Mesendoderm (in vitro differentiated cells): Measurements from ENCODE around the gene ACP4.
A peak's percentile ranks its signal among the peaks of the same experiment; 100 is the strongest.
"Not testable (repeated sequence)": the region's sequence is repeated elsewhere in the genome, so short reads cannot be mapped to it uniquely, and the experiment has no call there.

ENCODE experiments used
- DNase-seq: peaks from one replicate; pipeline ENCODE4 v3.0.0; 2013
- H2AK5ac ChIP-seq: 2 replicates; pipeline ENCODE4 v1.6.1; 2013; ENCODE audit warnings: low read length, inconsistent platforms
- H2BK120ac ChIP-seq: 2 replicates; pipeline ENCODE4 v1.6.1; 2013; ENCODE audit warnings: low read depth, mild to moderate bottlenecking, low read length, moderate library complexity, mixed read lengths
- H2BK15ac ChIP-seq: replicated peaks from 2 replicates; pipeline ENCODE4 v1.6.1; 2013; ENCODE audit warnings: low read depth, mild to moderate bottlenecking, moderate library complexity
- H2BK5ac ChIP-seq: 2 replicates; pipeline ENCODE4 v1.6.1; 2013; ENCODE audit warnings: low read length, inconsistent platforms
- H3K18ac ChIP-seq: 2 replicates; pipeline ENCODE4 v1.6.1; 2013; ENCODE audit warnings: mild to moderate bottlenecking, low read length, mixed read lengths
- H3K23ac ChIP-seq: one replicate; pipeline ENCODE4 v1.6.1; 2013; ENCODE audit warnings: low read length
- H3K27ac ChIP-seq: 2 replicates; pipeline ENCODE4 v1.5.1; 2013; ENCODE audit warnings: low read depth, mild to moderate bottlenecking, inconsistent platforms, low read length, moderate library complexity
- H3K27me3 ChIP-seq: 2 replicates; pipeline ENCODE4 v1.6.1; 2013; ENCODE audit warnings: low read length, control low read depth, mild to moderate bottlenecking, inconsistent platforms; ENCODE audit not compliant: insufficient read depth, poor library complexity
- H3K36me3 ChIP-seq: 2 replicates; pipeline ENCODE4 v1.6.1; 2013; ENCODE audit warnings: low read length, inconsistent platforms; ENCODE audit not compliant: control insufficient read depth, insufficient read depth
- H3K4ac ChIP-seq: one replicate; pipeline ENCODE4 v1.6.1; 2013; ENCODE audit warnings: low read depth, mild to moderate bottlenecking, low read length, moderate library complexity
- H3K4me1 ChIP-seq: 2 replicates; pipeline ENCODE4 v1.6.1; 2013; ENCODE audit warnings: low read depth, low read length, inconsistent platforms; ENCODE audit not compliant: control insufficient read depth
- H3K4me2 ChIP-seq: 2 replicates; pipeline ENCODE4 v1.6.1; 2013; ENCODE audit warnings: low read length
- H3K4me3 ChIP-seq: 2 replicates; pipeline ENCODE4 v1.5.1; 2013; ENCODE audit warnings: mild to moderate bottlenecking, low read length
- H3K56ac ChIP-seq: one replicate; pipeline ENCODE4 v1.6.1; 2013; ENCODE audit warnings: low read length
- H3K79me1 ChIP-seq: 2 replicates; pipeline ENCODE4 v1.6.1; 2013; ENCODE audit warnings: low read length, inconsistent platforms
- H3K79me2 ChIP-seq: 2 replicates; pipeline ENCODE4 v1.6.1; 2013; ENCODE audit warnings: mild to moderate bottlenecking, low read length; ENCODE audit not compliant: control insufficient read depth, insufficient read depth
- H3K9ac ChIP-seq: 2 replicates; pipeline ENCODE4 v1.6.1; 2013; ENCODE audit warnings: low read length, inconsistent platforms
- H4K5ac ChIP-seq: one replicate; pipeline ENCODE4 v1.6.1; 2013; ENCODE audit warnings: low read length
- H4K8ac ChIP-seq: one replicate; pipeline ENCODE4 v1.6.1; 2013; ENCODE audit warnings: low read depth, mild to moderate bottlenecking, control low read depth, low read length, moderate library complexity
- WGBS: extraction: QIAGEN DNeasy Blood & Tissue Kit; methylation state at CpG from one replicate; pipeline ENCODE4 v1.1.7; 2013; ENCODE audit warnings: low lambda C conversion rate, missing lambda C conversion rate; ENCODE audit not compliant: insufficient coverage; ENCODE audit errors: extremely low coverage; 5-methylcytosine and 5-hydroxymethylcytosine counted together

ACP4 gene

GRCh38 chr19:50750010-50750409 lies 40.2 kb upstream of the ACP4 start:
- Histone ChIP-seq H3K4me1 (no peaks in the 10 kb centered on the region), H3K79me1 (no peaks in the 10 kb centered on the region), H3K4ac (no peak overlapping the region), H3K27me3 (no peaks in the 10 kb centered on the region), H2AK5ac (no peak overlapping the region), H3K56ac (no peak overlapping the region), H3K79me2 (no peaks in the 10 kb centered on the region), H2BK120ac (no peak overlapping the region), H3K4me2 (no peak overlapping the region), H4K5ac (no peak overlapping the region), H3K4me3 (no peak overlapping the region), H3K23ac (no peak overlapping the region), H3K36me3 (no peaks in the 10 kb centered on the region), H2BK5ac (no peak overlapping the region), H3K27ac (no peak overlapping the region), H4K8ac (no peak overlapping the region), H3K18ac (no peak overlapping the region), H2BK15ac (no peak overlapping the region), H3K9ac (no peak overlapping the region)
- DNase-seq: no peak
- no CpG with 5 or more reads among the region's 15 CpGs for WGBS

GRCh38 chr19:50753879-50754278 lies 36.3 kb upstream of the ACP4 start:
- Histone ChIP-seq H3K23ac (no peak overlapping the region), H3K56ac (no peak overlapping the region), H4K5ac (no peak overlapping the region), H3K4me2 (no peak overlapping the region), H2AK5ac (no peak overlapping the region), H3K79me1 (no peaks in the 10 kb centered on the region), H2BK120ac (no peak overlapping the region), H3K18ac (no peak overlapping the region), H3K9ac (no peak overlapping the region), H3K4me3 (no peak overlapping the region), H3K4ac (no peak overlapping the region), H3K27ac (no peak overlapping the region), H2BK15ac (no peak overlapping the region), H2BK5ac (no peak overlapping the region), H3K36me3 (no peaks in the 10 kb centered on the region), H3K79me2 (no peaks in the 10 kb centered on the region), H4K8ac (no peak overlapping the region), H3K27me3 (no peaks in the 10 kb centered on the region), H3K4me1 (no peaks in the 10 kb centered on the region)
- DNase-seq: no peak
- WGBS: no CpG with 5 or more reads among the region's 4 CpGs

DNA sequence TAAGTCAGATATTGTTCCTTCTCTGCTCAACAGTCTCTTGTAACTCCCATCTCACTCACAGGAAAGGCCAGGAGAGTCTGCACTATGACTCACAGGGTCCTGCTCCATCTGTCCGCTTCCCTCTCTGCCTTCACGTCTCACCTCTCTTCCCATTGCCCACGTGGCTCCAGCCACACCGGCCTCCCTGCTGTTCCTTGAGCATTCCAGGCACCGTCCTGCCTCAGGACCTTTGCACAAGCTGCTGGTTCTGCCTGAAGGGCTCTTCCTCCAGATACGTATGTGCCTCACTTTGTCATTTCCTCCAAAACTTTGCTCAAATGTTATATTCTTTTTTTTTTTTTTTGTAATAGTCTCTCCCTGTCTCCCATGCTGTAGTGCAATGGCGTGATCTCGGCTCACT lies 34.0 kb upstream of the ACP4 start:
- not testable (repeated sequence) for H2BK120ac ChIP-seq, H3K79me2 ChIP-seq, H3K27me3 ChIP-seq, DNase-seq, H3K27ac ChIP-seq, H4K8ac ChIP-seq, H4K5ac ChIP-seq, H3K4me3 ChIP-seq, H3K4me2 ChIP-seq, H3K23ac ChIP-seq, H2BK5ac ChIP-seq, H3K18ac ChIP-seq, H2BK15ac ChIP-seq, H3K56ac ChIP-seq, H3K4ac ChIP-seq, H3K4me1 ChIP-seq, H3K79me1 ChIP-seq, H3K36me3 ChIP-seq, H2AK5ac ChIP-seq, H3K9ac ChIP-seq
- WGBS: no CpG with 5 or more reads among the region's 8 CpGs

GRCh38 chr19:50757624-50758023 lies 32.6 kb upstream of the ACP4 start:
- not testable (repeated sequence) for H3K36me3 ChIP-seq, H3K27ac ChIP-seq, H3K4me3 ChIP-seq, H3K79me2 ChIP-seq, H3K9ac ChIP-seq, H2BK5ac ChIP-seq, H3K79me1 ChIP-seq, DNase-seq, H2BK15ac ChIP-seq, H4K5ac ChIP-seq, H3K56ac ChIP-seq, H3K23ac ChIP-seq, H2AK5ac ChIP-seq, H3K4me2 ChIP-seq, H2BK120ac ChIP-seq, H3K4ac ChIP-seq, H3K27me3 ChIP-seq, H4K8ac ChIP-seq, H3K4me1 ChIP-seq, H3K18ac ChIP-seq
- WGBS: no CpG with 5 or more reads among the region's 3 CpGs

DNA sequence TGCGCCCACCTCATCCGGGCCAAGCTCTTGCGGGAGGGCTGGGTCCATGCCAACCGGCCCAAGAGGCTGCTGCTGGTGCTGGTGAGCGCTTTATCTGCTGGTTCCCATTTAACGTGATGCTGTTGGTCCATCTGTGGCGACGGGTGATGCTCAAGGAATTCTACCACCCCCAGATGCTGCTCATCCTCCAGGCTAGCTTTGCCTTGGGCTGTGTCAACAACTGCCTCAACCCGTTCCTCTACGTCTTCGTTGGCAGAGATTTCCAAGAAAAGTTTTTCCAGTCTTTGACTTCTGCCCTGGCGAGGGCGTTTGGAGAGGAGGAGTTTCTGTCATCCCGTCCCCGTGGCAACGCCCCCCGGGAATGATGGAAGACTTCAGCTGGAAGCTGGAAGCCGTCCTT lies 31.1 kb upstream of the ACP4 start:
- H3K27me3 ChIP-seq, H2BK5ac ChIP-seq, H3K23ac ChIP-seq, H3K4me3 ChIP-seq, H3K4me1 ChIP-seq, H2BK15ac ChIP-seq, H3K9ac ChIP-seq, H3K27ac ChIP-seq, H3K4me2 ChIP-seq, H3K79me1 ChIP-seq, H3K56ac ChIP-seq, H3K36me3 ChIP-seq, H3K79me2 ChIP-seq, H3K18ac ChIP-seq, H2AK5ac ChIP-seq, H4K5ac ChIP-seq, H3K4ac ChIP-seq, H2BK120ac ChIP-seq, H4K8ac ChIP-seq, DNase-seq: not testable (repeated sequence)
- no CpG with 5 or more reads among the region's 18 CpGs for WGBS

GRCh38 chr19:50759886-50760285 lies 30.3 kb upstream of the ACP4 start:
- Histone ChIP-seq H3K79me1 (no peaks in the 10 kb centered on the region), H2BK15ac (no peak overlapping the region), H2AK5ac (no peak overlapping the region), H4K8ac (no peak overlapping the region), H3K9ac (no peak overlapping the region), H3K4me1 (no peaks in the 10 kb centered on the region), H3K23ac (no peak overlapping the region), H3K27me3 (no peaks in the 10 kb centered on the region), H2BK5ac (no peak overlapping the region), H3K4me3 (no peak overlapping the region), H3K56ac (no peak overlapping the region), H3K27ac (no peak overlapping the region), H3K4ac (no peak overlapping the region), H3K79me2 (no peaks in the 10 kb centered on the region), H3K36me3 (no peaks in the 10 kb centered on the region), H4K5ac (no peak overlapping the region), H3K18ac (no peak overlapping the region), H2BK120ac (no peak overlapping the region), H3K4me2 (no peak overlapping the region)
- DNase-seq: peak; percentile 54
- WGBS: no CpG with 5 or more reads among the region's 4 CpGs
